Kidney (tissue), 14 donors: Measurements from ENCODE around the gene PIEZO2. TPM values are rescaled to one million over a fixed set of nuclear protein-coding genes. Genes with fewer than 3 reads are reported as not detected.

Experiments used
- DNase-seq, 5 donors: peaks; one replicate each; pipeline ENCODE4 v3.0.0-alpha.2; 2013 to 2020
- FAIRE-seq: peaks from 2 replicates; lab custom pipeline; 2012; peaks lifted over from hg19 to GRCh38; lab: Jason Lieb, UNC
- H3K27ac ChIP-seq, 2 donors: one replicate each; pipeline ENCODE4 v1.7.0; 2013; ENCODE audit warnings: low read depth in 2 of 2, low read length in 2 of 2, inconsistent platforms in 1 of 2
- H3K27me3 ChIP-seq: one replicate; pipeline ENCODE4 v1.7.1; 2013; ENCODE audit warnings: low read length, inconsistent platforms; ENCODE audit not compliant: control insufficient read depth, insufficient read depth
- H3K36me3 ChIP-seq, 3 donors: one replicate each; pipeline versions ENCODE4 v1.7.0 to v1.7.1; 2013; ENCODE audit warnings: low read length in 3 of 3, control low read depth in 1 of 3, inconsistent platforms in 1 of 3; ENCODE audit not compliant: insufficient read depth in 3 of 3, control insufficient read depth in 2 of 3
- H3K4me1 ChIP-seq, 3 donors: one replicate each; pipeline versions ENCODE4 v1.7.0 to v1.7.1; 2013; ENCODE audit warnings: low read length in 3 of 3, inconsistent platforms in 1 of 3, low read depth in 1 of 3; ENCODE audit not compliant: control insufficient read depth in 2 of 3, insufficient read depth in 2 of 3
- H3K4me3 ChIP-seq, 3 donors: one replicate each; pipeline versions ENCODE4 v1.7.0 to v1.8.1; 2013; ENCODE audit warnings: low read length in 3 of 3, control low read depth in 1 of 3, inconsistent platforms in 1 of 3
- H3K9ac ChIP-seq, 3 donors: one replicate each; pipeline versions ENCODE4 v1.7.0 to v1.7.1; 2013; ENCODE audit warnings: low read length in 3 of 3, control low read depth in 1 of 3, inconsistent platforms in 1 of 3
- H3K9me3 ChIP-seq, 3 donors: one replicate each; pipeline versions ENCODE4 v1.7.0 to v1.7.1; 2013; ENCODE audit warnings: low read length in 3 of 3, control low read depth in 1 of 3, inconsistent platforms in 1 of 3; ENCODE audit not compliant: control insufficient read depth in 2 of 3, insufficient read depth in 1 of 3
- intact Hi-C: fragments of 100-400 bp; cut with DNase I; formaldehyde crosslinking; loops from one replicate; pipeline ENCODE4 v1.11.1; 2022
- polyA plus RNA-seq: library from polyadenylated mRNA; stranded (reverse); fragments of 350-450 nt; fragmentation: Illumina TruSeq; extraction: RNeasy Lipid Tissue Mini Kit (QIAGEN cat#74804); gene quantifications from one replicate; pipeline ENCODE4 v1.2.3, GENCODE V29; 2014; ENCODE audit warnings: low read depth, low replicate concordance; ENCODE audit not compliant: insufficient read depth
- total RNA-seq: library from RNA; stranded (reverse); fragmentation: NEBNext Ultra II Directional; extraction: Animal tissue kit (Norgen Biotek cat#: 25700); gene quantifications from one replicate; pipeline ENCODE4 v1.2.1, GENCODE V29; 2021
- TF ChIP-seq, protein P1 (sequence below): IDR thresholded peaks from 3 replicates; pipeline ENCODE4 v1.5.1; 2012; ENCODE audit warnings: mild to moderate bottlenecking, moderate library complexity, borderline replicate concordance; ENCODE audit not compliant: insufficient read depth; ENCODE audit errors: extremely low read depth
- donor health status: control.
- donor health status: control.
- donor health status: control.
- donor health status: control.
- donor health status: control.
- donor health status: DM: yes; HTN: yes; CAD: no.
- donor health status: Normal renal cell carcinoma (clear cell type).

PIEZO2 gene
- total and polyA plus RNA-seq, 2 donors from 2014 or later = 1.1 to 4.1 TPM

- H3K9me3 ChIP-seq = peaks cover 0 to 6% (median 0%) of the 10 kb centered on the region in 3 donors
- H3K36me3 ChIP-seq = no peaks in the 10 kb centered on the region
- no peaks in the 10 kb centered on the region for H3K4me1 ChIP-seq
- DNase-seq = no peak
- no peaks in the 10 kb centered on the region for H3K27me3 ChIP-seq
- intact Hi-C loops = no loop called here
- no peak for FAIRE-seq
- H3K27ac ChIP-seq = no peak overlapping the region
- no peak overlapping the region for H3K9ac ChIP-seq
- TF ChIP-seq, protein P1, sequence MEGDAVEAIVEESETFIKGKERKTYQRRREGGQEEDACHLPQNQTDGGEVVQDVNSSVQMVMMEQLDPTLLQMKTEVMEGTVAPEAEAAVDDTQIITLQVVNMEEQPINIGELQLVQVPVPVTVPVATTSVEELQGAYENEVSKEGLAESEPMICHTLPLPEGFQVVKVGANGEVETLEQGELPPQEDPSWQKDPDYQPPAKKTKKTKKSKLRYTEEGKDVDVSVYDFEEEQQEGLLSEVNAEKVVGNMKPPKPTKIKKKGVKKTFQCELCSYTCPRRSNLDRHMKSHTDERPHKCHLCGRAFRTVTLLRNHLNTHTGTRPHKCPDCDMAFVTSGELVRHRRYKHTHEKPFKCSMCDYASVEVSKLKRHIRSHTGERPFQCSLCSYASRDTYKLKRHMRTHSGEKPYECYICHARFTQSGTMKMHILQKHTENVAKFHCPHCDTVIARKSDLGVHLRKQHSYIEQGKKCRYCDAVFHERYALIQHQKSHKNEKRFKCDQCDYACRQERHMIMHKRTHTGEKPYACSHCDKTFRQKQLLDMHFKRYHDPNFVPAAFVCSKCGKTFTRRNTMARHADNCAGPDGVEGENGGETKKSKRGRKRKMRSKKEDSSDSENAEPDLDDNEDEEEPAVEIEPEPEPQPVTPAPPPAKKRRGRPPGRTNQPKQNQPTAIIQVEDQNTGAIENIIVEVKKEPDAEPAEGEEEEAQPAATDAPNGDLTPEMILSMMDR = no peak
- no peak overlapping the region for H3K4me3 ChIP-seq
Measured at GRCh38 chr18:11000071-11000470, 149.3 kb downstream of the PIEZO2 start.

- Histone ChIP-seq H3K4me3 (no peak overlapping the region), H3K36me3 (no peaks in the 10 kb centered on the region), H3K9ac (no peak overlapping the region), H3K9me3 (peaks cover 0 to 6% (median 0%) of the 10 kb centered on the region in 3 donors), H3K27me3 (no peaks in the 10 kb centered on the region), H3K4me1 (no peaks in the 10 kb centered on the region), H3K27ac (no peak overlapping the region)
- TF ChIP-seq, protein P1 = no peak
- FAIRE-seq (no peak), DNase-seq (no peak)
- intact Hi-C loops = no loop called here
Measured at GRCh38 chr18:10997885-10998284, 151.5 kb downstream of the PIEZO2 start.

DNA sequence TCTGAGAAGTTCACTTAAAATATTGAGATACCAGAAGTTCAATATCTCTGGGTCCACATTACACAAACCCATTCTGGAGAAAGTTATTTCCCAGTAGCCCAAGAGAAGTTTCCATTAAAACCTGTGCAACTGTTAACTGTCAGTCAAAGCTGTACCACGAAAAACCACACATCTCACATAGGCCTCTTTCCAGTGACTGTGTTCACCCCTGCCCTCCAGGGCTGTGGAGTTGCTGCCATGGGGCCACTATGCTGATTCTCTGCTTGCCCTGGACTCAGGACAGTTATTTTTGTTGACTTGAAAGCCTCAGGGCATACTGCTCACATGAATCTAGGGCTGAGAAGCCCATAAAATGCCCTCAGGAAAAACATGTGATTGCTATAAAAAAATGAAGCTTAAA lies 153.8 kb downstream of the PIEZO2 start:
- H3K9ac ChIP-seq = no peak overlapping the region
- TF ChIP-seq, protein P1 = no peak
- H3K9me3 ChIP-seq = peaks cover 0 to 6% (median 0%) of the 10 kb centered on the region in 3 donors
- H3K4me1 ChIP-seq = no peaks in the 10 kb centered on the region
- no peaks in the 10 kb centered on the region for H3K27me3 ChIP-seq
- intact Hi-C loops = no loop called here
- no peaks in the 10 kb centered on the region for H3K36me3 ChIP-seq
- FAIRE-seq (no peak), DNase-seq (no peak)
- no peak overlapping the region for H3K27ac ChIP-seq
- H3K4me3 ChIP-seq = no peak overlapping the region

- FAIRE-seq = no peak
- Histone ChIP-seq H3K27me3 (no peaks in the 10 kb centered on the region), H3K4me3 (no peak overlapping the region), H3K9ac (no peak overlapping the region), H3K4me1 (no peaks in the 10 kb centered on the region), H3K27ac (no peak overlapping the region), H3K36me3 (no peaks in the 10 kb centered on the region), H3K9me3 (peaks cover 0 to 13% (median 9%) of the 10 kb centered on the region in 3 donors)
- TF ChIP-seq, protein P1 = no peak
- intact Hi-C loops = no loop called here
- DNase-seq = no peak
Measured at GRCh38 chr18:10989486-10989885, 159.9 kb downstream of the PIEZO2 start.
